HCT116 (cell line): Measurements from ENCODE around the gene TMIGD3.

ENCODE experiments used
- EZH2 ChIP-seq: fragments of 200-600 bp; sonication (generic); IDR thresholded peaks from 2 replicates; pipeline ENCODE4 v1.6.1; 2017; ENCODE audit warnings: antibody characterized with exemption, mixed run types
- EZH2phosphoT487 ChIP-seq: fragments of 200-600 bp; IDR thresholded peaks from 2 replicates; pipeline ENCODE4 v1.6.1; 2018; ENCODE audit warnings: antibody characterized with exemption, borderline replicate concordance
- POLR2A ChIP-seq: IDR thresholded peaks from 2 replicates; pipeline ENCODE4 v1.7.0; 2011; ENCODE audit warnings: borderline replicate concordance; ENCODE audit not compliant: insufficient read depth, insufficient read length; ENCODE audit errors: extremely low read depth
- SP1 ChIP-seq: IDR thresholded peaks from 2 replicates; pipeline ENCODE4 v1.6.1; 2012; ENCODE audit warnings: low read depth
- SRF ChIP-seq: IDR thresholded peaks from 2 replicates; pipeline ENCODE4 v1.6.1; 2012; ENCODE audit warnings: low read depth
- ZNF274 ChIP-seq: fragments of 200-500 bp; sonication (Bioruptor generic); IDR thresholded peaks from 2 replicates; pipeline ENCODE4 v1.6.1; 2014; ENCODE audit warnings: mild to moderate bottlenecking, low read depth, low read length, inconsistent platforms
- TF ChIP-seq, protein P1 (sequence below), 3 experiments: fragments of 200-600 bp in 1 of 3; sonication (generic) in 1 of 3; IDR thresholded peaks in 2 of 3; conservative IDR thresholded peaks in 1 of 3; 2 replicates each; pipeline ENCODE4 v1.5.1; 2012 to 2017; ENCODE audit warnings: low read depth in 2 of 3, low read length in 2 of 3, antibody characterized with exemption in 1 of 3, borderline replicate concordance in 1 of 3, control low read depth in 1 of 3, mild to moderate bottlenecking in 1 of 3, mixed read lengths in 1 of 3, mixed run types in 1 of 3, moderate library complexity in 1 of 3; ENCODE audit not compliant: insufficient read depth in 1 of 3
- TF ChIP-seq, protein P2 (sequence below): IDR thresholded peaks from 2 replicates; pipeline ENCODE4 v1.6.1; 2012; ENCODE audit warnings: low read depth

DNA sequence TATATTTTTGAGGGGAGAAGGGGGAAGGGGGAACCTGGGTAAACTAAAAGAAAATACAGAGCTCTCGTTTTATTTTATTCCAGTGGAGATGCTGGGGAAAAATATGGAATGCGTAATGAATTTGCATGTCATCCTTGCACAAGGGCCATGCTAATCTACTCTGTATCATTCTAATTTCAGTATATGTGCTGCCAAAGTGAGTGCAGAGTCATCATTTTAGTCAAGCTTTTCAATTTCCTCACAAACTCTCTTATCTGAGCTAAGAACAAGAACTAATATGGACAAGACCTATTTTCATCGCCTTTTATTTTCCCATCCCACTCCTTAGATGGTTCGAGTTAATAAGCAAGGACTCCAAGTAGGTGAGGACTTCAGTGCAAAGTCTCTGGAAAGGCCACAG lies 13.2 kb downstream of the TMIGD3 start:
- TF ChIP-seq, protein P1, sequence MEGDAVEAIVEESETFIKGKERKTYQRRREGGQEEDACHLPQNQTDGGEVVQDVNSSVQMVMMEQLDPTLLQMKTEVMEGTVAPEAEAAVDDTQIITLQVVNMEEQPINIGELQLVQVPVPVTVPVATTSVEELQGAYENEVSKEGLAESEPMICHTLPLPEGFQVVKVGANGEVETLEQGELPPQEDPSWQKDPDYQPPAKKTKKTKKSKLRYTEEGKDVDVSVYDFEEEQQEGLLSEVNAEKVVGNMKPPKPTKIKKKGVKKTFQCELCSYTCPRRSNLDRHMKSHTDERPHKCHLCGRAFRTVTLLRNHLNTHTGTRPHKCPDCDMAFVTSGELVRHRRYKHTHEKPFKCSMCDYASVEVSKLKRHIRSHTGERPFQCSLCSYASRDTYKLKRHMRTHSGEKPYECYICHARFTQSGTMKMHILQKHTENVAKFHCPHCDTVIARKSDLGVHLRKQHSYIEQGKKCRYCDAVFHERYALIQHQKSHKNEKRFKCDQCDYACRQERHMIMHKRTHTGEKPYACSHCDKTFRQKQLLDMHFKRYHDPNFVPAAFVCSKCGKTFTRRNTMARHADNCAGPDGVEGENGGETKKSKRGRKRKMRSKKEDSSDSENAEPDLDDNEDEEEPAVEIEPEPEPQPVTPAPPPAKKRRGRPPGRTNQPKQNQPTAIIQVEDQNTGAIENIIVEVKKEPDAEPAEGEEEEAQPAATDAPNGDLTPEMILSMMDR (IDR thresholded peaks at IDR 0.05 in 2 of 3, conservative IDR thresholded peaks at IDR 0.05 in 1 of 3; ENCODE audit: borderline replicate concordance in 1 of 3, insufficient read depth in 1 of 3, low read depth in 2 of 3, low read length in 2 of 3) = no peak
- no peak for TF ChIP-seq SP1
- TF ChIP-seq SRF = no peak
- TF ChIP-seq EZH2 = no peak
- TF ChIP-seq POLR2A = no peak
- TF ChIP-seq EZH2phosphoT487 = no peak
- TF ChIP-seq, protein P2, sequence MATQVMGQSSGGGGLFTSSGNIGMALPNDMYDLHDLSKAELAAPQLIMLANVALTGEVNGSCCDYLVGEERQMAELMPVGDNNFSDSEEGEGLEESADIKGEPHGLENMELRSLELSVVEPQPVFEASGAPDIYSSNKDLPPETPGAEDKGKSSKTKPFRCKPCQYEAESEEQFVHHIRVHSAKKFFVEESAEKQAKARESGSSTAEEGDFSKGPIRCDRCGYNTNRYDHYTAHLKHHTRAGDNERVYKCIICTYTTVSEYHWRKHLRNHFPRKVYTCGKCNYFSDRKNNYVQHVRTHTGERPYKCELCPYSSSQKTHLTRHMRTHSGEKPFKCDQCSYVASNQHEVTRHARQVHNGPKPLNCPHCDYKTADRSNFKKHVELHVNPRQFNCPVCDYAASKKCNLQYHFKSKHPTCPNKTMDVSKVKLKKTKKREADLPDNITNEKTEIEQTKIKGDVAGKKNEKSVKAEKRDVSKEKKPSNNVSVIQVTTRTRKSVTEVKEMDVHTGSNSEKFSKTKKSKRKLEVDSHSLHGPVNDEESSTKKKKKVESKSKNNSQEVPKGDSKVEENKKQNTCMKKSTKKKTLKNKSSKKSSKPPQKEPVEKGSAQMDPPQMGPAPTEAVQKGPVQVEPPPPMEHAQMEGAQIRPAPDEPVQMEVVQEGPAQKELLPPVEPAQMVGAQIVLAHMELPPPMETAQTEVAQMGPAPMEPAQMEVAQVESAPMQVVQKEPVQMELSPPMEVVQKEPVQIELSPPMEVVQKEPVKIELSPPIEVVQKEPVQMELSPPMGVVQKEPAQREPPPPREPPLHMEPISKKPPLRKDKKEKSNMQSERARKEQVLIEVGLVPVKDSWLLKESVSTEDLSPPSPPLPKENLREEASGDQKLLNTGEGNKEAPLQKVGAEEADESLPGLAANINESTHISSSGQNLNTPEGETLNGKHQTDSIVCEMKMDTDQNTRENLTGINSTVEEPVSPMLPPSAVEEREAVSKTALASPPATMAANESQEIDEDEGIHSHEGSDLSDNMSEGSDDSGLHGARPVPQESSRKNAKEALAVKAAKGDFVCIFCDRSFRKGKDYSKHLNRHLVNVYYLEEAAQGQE = no peak
- no peak for TF ChIP-seq ZNF274
